AG09319 (cell line): ENCODE results near the gene NDUFS4.

Source experiments
- DNase-seq: peaks from one replicate; pipeline ENCODE4 v3.0.0-alpha.2; 2010; ENCODE audit warnings: low read depth; ENCODE audit errors: extremely low read depth
- TF ChIP-seq, protein P1 (sequence below): IDR thresholded peaks from 2 replicates; pipeline ENCODE4 v1.5.1; 2011; ENCODE audit warnings: low read depth, mild to moderate bottlenecking, inconsistent platforms, low read length, moderate library complexity

The NDUFS4 gene

DNA sequence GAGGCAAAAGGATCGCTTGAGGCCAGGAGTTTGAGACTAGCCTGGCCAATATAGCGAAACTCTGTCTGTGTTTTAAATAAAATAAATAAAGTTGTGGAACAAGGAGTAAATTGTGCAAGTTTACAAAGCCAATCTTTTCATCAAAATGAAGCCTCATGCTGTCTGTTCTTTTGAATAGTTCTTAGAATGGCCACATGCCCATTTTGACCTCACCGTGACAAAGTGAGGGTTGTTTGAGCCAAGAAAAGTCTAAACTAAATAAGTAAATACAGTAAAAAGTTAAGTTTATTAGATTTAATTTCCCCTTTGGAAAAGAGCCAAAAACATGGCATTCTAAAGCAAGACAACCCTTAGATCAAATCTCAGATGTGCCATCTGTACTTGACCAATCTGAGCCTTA is 165.7 kb downstream of the NDUFS4 start:
- DNase-seq = no peak
- TF ChIP-seq, protein P1, sequence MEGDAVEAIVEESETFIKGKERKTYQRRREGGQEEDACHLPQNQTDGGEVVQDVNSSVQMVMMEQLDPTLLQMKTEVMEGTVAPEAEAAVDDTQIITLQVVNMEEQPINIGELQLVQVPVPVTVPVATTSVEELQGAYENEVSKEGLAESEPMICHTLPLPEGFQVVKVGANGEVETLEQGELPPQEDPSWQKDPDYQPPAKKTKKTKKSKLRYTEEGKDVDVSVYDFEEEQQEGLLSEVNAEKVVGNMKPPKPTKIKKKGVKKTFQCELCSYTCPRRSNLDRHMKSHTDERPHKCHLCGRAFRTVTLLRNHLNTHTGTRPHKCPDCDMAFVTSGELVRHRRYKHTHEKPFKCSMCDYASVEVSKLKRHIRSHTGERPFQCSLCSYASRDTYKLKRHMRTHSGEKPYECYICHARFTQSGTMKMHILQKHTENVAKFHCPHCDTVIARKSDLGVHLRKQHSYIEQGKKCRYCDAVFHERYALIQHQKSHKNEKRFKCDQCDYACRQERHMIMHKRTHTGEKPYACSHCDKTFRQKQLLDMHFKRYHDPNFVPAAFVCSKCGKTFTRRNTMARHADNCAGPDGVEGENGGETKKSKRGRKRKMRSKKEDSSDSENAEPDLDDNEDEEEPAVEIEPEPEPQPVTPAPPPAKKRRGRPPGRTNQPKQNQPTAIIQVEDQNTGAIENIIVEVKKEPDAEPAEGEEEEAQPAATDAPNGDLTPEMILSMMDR = no peak

DNA sequence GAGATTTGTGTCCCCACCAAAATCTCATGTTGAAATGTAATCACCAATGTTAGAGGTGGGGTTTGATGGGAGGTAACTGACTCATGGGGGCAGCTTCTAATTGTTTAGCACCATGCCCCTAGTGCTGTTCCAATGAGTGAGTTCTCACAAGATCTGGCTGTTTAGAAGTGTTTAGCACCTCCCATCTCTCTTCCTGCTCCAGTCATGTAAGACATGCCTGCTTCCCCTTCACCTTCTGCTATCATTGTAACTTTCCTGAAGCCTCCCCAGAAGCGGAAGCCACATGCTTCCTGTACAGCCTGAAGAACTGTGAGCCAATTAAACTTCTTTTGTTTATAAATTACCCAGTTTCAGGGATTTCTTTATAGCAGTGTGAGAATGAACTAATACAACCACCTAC is 170.5 kb downstream of the NDUFS4 start:
- DNase-seq = no peak

More for the DNA sequence above, 170.5 kb downstream of the NDUFS4 start:
- TF ChIP-seq, protein P1 = no peak
